Right atrium auricular region (tissue), 2 donors: ENCODE data around the gene SLC2A14. TPM values are rescaled to one million over a fixed set of nuclear protein-coding genes. Genes with fewer than 3 reads are reported as not detected.
"Not testable (repeated sequence)": the region's sequence is repeated elsewhere in the genome, so short reads cannot be mapped to it uniquely, and the experiment has no call there.

Source experiments
- DNase-seq: peaks from one replicate; pipeline ENCODE4 v3.0.0-alpha.2; 2019; ENCODE audit warnings: low spot score
- H3K27ac ChIP-seq, 2 donors: fragments of 200-600 bp; sonication (generic); 1 replicate in 1 of 2; 2 replicates in 1 of 2; pipeline ENCODE4 v1.5.1; 2016 to 2019
- H3K27me3 ChIP-seq, 2 donors: fragments of 200-600 bp; sonication (generic); one replicate each; pipeline versions ENCODE4 v1.5.1 to v1.6.0; 2017 to 2019
- H3K36me3 ChIP-seq: fragments of 200-600 bp; sonication (generic); one replicate; pipeline ENCODE4 v1.5.1; 2016
- H3K4me1 ChIP-seq, 2 donors: fragments of 200-600 bp; sonication (generic); one replicate each; pipeline versions ENCODE4 v1.5.1 to v1.6.0; 2017 to 2019
- H3K4me3 ChIP-seq, 2 donors: fragments of 200-600 bp; sonication (generic); 1 replicate in 1 of 2; 2 replicates in 1 of 2; pipeline ENCODE4 v1.5.1; 2017 to 2019; ENCODE audit warnings: mild to moderate bottlenecking in 1 of 2, moderate library complexity in 1 of 2
- H3K9me3 ChIP-seq, 2 donors: fragments of 200-600 bp; sonication (generic); one replicate each; pipeline ENCODE4 v1.5.1; 2019
- CTCF ChIP-seq, 2 donors: fragments of 200-600 bp; sonication (generic); IDR thresholded peaks; one replicate each; pipeline ENCODE4 v1.5.1; 2019; ENCODE audit warnings: antibody characterized with exemption in 2 of 2
- total RNA-seq, 2 donors: library from RNA; depleted of rRNA; stranded (reverse); fragments of >200 nt; gene quantifications; one replicate each; pipeline ENCODE4 v1.1.0, GENCODE V29; 2016

SLC2A14 gene
- total RNA-seq, 2 donors from 2014 or later, result not detected

DNA sequence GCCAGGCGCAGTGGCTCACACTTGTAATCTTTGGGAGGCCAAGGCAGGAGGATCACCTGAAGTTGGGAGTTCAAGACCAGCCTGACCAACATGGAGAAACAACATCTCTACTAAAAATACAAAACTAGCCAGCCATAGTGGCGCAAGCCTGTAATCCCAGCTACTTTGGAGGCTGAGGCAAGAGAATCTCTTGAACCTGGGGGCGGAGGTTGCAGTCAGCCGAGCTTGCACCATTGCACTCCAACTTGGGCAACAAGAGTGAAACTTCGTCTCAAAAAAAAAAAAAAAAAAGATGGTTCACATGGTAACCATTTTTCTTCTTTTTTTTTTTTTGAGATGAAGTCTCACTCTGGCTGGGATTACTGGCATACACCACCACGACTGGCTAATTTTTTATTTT lies 35.3 kb downstream of the SLC2A14 start:
- no peaks in the 10 kb centered on the region for H3K27me3 ChIP-seq

DNA sequence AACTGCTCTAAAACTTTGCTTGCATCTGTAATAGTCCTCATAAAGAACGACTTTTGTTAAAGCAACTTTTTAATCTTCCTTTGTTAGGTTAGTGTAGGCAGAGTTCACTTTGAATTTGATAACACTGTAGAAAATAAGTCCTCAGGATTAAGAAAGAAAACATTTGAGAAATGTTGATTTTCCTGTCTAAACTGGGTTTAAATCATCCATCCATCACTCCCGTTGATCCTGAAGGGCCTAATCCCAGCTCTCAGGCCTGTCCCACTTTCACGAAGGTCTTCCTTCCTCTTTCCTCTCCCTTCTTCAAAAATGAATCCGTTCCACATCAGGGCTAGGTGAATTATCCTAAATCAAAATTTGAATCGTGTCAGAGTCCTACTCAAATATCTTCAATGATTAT lies 36.9 kb downstream of the SLC2A14 start:
- no peaks in the 10 kb centered on the region for H3K4me1 ChIP-seq
- no peaks in the 10 kb centered on the region for H3K27me3 ChIP-seq
- no peak overlapping the region for H3K27ac ChIP-seq
- H3K4me3 ChIP-seq, result no peak overlapping the region
- no peak for TF ChIP-seq CTCF (IDR thresholded peaks at IDR 0.05)
- H3K9me3 ChIP-seq, result no peaks in the 10 kb centered on the region
- H3K36me3 ChIP-seq, result no peaks in the 10 kb centered on the region
- DNase-seq, result no peak

More for the DNA sequence above, 35.3 kb downstream of the SLC2A14 start:
- Histone ChIP-seq H3K27ac (no peak overlapping the region), H3K4me3 (no peak overlapping the region), H3K36me3 (no peaks in the 10 kb centered on the region), H3K4me1 (no peaks in the 10 kb centered on the region), H3K9me3 (no peaks in the 10 kb centered on the region)
- TF ChIP-seq CTCF (IDR thresholded peaks at IDR 0.05), result no peak
- DNase-seq, result no peak

GRCh38 chr12:7835116-7835515 lies 37.6 kb downstream of the SLC2A14 start:
- Histone ChIP-seq H3K4me3 (no peak overlapping the region), H3K27ac (no peak overlapping the region), H3K36me3 (no peaks in the 10 kb centered on the region), H3K27me3 (no peaks in the 10 kb centered on the region), H3K9me3 (no peaks in the 10 kb centered on the region), H3K4me1 (no peaks in the 10 kb centered on the region)
- TF ChIP-seq CTCF (IDR thresholded peaks at IDR 0.05), result no peak
- no peak for DNase-seq

GRCh38 chr12:7834701-7835100 lies 38.0 kb downstream of the SLC2A14 start:
- H3K36me3 ChIP-seq, result no peaks in the 10 kb centered on the region
- no peak overlapping the region for H3K4me3 ChIP-seq
- H3K9me3 ChIP-seq, result no peaks in the 10 kb centered on the region
- H3K27ac ChIP-seq, result no peak overlapping the region
- DNase-seq, result no peak
- no peaks in the 10 kb centered on the region for H3K4me1 ChIP-seq
- TF ChIP-seq CTCF (IDR thresholded peaks at IDR 0.05), result no peak
- H3K27me3 ChIP-seq, result no peaks in the 10 kb centered on the region

DNA sequence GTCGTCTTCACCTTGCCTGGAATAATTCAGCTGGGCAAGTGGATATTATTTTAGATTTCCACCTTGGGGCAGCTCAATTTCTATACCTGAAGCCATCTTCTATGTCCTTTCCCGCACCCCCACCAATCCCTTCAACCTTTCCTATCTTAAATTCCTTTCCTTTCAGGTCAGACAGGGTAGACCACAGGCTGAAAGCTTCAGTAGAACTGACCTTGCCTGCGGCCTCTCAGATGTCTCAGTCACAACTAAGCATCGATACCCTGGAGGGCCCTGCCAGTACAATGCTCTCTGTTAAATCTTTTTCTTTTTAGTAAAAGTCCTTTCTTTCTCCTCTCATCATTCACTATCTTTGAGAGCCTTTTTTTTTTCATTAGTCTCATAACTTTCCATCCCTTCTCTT lies 38.9 kb downstream of the SLC2A14 start:
- no peak for DNase-seq
- H3K36me3 ChIP-seq, result no peaks in the 10 kb centered on the region
- no peak for TF ChIP-seq CTCF (IDR thresholded peaks at IDR 0.05)

DNA sequence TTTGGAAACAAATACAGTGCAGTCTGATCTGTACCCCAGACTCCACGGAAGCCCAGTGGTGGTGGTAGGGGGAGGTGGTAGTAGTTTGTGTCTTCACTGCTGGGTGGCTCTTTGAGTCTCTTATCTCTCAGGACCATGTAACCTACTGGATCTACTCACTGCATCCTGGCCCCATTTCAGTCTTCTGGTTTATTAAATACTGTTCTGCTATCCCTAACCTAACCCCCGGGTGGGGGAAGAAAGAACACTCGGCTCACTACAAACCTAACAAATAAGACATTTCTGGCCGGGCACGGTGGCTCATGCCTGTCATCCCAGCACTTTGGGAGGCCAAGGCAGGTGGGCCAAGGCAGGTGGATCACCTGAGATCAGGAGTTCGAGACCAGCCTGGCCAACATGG lies 39.5 kb downstream of the SLC2A14 start:
- H3K27ac ChIP-seq, H3K36me3 ChIP-seq, H3K4me3 ChIP-seq, DNase-seq, H3K9me3 ChIP-seq, H3K4me1 ChIP-seq, H3K27me3 ChIP-seq: not testable (repeated sequence)

More for the DNA sequence above, 38.9 kb downstream of the SLC2A14 start:
- Histone ChIP-seq H3K27ac (no peak overlapping the region), H3K4me1 (no peaks in the 10 kb centered on the region), H3K9me3 (no peaks in the 10 kb centered on the region), H3K4me3 (no peak overlapping the region), H3K27me3 (no peaks in the 10 kb centered on the region)
